ENCODE data around the gene RARS1. TPM values are rescaled to one million over a fixed set of nuclear protein-coding genes. Genes with fewer than 3 reads are reported as not detected.

Gene RARS1
- total RNA-seq, 2 donors from 2014 or later: 98.9 to 109 TPM

DNA sequence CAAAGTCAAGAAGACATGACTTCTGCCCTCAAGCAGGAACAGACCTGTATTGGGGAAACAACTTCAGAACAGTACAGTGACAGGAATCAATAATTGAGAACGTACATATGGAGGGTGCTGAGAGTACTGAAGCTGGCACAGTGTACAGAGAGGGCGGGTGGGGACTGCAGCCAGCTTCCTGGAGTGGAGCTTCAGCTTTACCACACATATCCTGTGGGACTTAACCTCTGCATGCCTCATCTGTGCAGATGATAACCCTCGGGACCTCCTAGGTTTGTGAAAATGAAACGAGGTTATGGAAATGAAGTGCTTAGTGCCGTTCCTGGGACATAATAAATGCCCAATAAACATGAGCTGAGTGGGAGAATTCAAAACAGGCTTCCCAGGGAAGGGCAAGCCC, 22.1 kb upstream of the RARS1 start:
- H3K9me3 Mint-ChIP-seq: no peaks in the 10 kb centered on the region
- peaks cover 28% of the 10 kb centered on the region for H3K36me3 Mint-ChIP-seq (ENCODE audit: low read depth)
- H3K27ac ChIP-seq (ENCODE audit: low read depth, low read length): no peak overlapping the region
- no peaks in the 10 kb centered on the region for H3K27me3 ChIP-seq (ENCODE audit: control insufficient read depth, insufficient read depth, low read length, poor library complexity, severe bottlenecking)
- no peaks in the 10 kb centered on the region for H3K9me3 ChIP-seq (ENCODE audit: control insufficient read depth, low read length)
- no peak overlapping the region for H3K9ac ChIP-seq (ENCODE audit: extremely low read depth, low read length, poor library complexity, severe bottlenecking)
- H3K36me3 ChIP-seq (ENCODE audit: control insufficient read depth, insufficient read depth, low read length): no peaks in the 10 kb centered on the region
- no peak overlapping the region for H3K27ac Mint-ChIP-seq
- no peaks in the 10 kb centered on the region for H3K27me3 Mint-ChIP-seq (ENCODE audit: insufficient read depth)
- DNase-seq: no peak
- H3K4me1 ChIP-seq (ENCODE audit: control insufficient read depth, insufficient read depth, low read length): no peaks in the 10 kb centered on the region
- no peak overlapping the region for H3K4me3 ChIP-seq (ENCODE audit: low read length)
- TF ChIP-seq, protein P1, sequence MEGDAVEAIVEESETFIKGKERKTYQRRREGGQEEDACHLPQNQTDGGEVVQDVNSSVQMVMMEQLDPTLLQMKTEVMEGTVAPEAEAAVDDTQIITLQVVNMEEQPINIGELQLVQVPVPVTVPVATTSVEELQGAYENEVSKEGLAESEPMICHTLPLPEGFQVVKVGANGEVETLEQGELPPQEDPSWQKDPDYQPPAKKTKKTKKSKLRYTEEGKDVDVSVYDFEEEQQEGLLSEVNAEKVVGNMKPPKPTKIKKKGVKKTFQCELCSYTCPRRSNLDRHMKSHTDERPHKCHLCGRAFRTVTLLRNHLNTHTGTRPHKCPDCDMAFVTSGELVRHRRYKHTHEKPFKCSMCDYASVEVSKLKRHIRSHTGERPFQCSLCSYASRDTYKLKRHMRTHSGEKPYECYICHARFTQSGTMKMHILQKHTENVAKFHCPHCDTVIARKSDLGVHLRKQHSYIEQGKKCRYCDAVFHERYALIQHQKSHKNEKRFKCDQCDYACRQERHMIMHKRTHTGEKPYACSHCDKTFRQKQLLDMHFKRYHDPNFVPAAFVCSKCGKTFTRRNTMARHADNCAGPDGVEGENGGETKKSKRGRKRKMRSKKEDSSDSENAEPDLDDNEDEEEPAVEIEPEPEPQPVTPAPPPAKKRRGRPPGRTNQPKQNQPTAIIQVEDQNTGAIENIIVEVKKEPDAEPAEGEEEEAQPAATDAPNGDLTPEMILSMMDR (conservative IDR thresholded peaks at IDR 0.05): no peak
- no peaks in the 10 kb centered on the region for H3K4me1 Mint-ChIP-seq
- 93 to 98% methylated on average over 4 to 5 of the region's 5 CpGs for WGBS, 2 experiments (ENCODE audit: insufficient coverage in 1 of 2, insufficient read length in 1 of 2)
- H3K4me3 Mint-ChIP-seq: no peak overlapping the region

DNA sequence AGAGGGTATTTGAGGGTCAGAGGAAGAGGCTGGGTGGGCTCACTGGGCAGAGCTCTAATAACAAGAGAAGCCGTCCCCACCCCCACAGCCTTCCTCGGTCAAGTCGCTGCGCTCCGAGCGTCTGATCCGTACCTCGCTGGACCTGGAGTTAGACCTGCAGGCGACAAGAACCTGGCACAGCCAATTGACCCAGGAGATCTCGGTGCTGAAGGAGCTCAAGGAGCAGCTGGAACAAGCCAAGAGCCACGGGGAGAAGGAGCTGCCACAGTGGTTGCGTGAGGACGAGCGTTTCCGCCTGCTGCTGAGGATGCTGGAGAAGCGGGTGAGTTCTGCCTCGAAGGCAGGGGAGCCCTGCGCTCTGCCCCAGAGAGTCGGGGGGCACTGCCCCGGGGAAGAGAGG, 21.6 kb upstream of the RARS1 start:
- no peaks in the 10 kb centered on the region for H3K36me3 ChIP-seq (ENCODE audit: control insufficient read depth, insufficient read depth, low read length)
- no peak overlapping the region for H3K27ac ChIP-seq (ENCODE audit: low read depth, low read length)
- H3K9ac ChIP-seq (ENCODE audit: extremely low read depth, low read length, poor library complexity, severe bottlenecking): no peak overlapping the region
- no peaks in the 10 kb centered on the region for H3K27me3 Mint-ChIP-seq (ENCODE audit: insufficient read depth)
- no peaks in the 10 kb centered on the region for H3K27me3 ChIP-seq (ENCODE audit: control insufficient read depth, insufficient read depth, low read length, poor library complexity, severe bottlenecking)
- H3K27ac Mint-ChIP-seq: no peak overlapping the region
- no peaks in the 10 kb centered on the region for H3K4me1 Mint-ChIP-seq
- H3K9me3 Mint-ChIP-seq: no peaks in the 10 kb centered on the region
- peaks cover 28% of the 10 kb centered on the region for H3K36me3 Mint-ChIP-seq (ENCODE audit: low read depth)
- no peak overlapping the region for H3K4me3 Mint-ChIP-seq
- no peak overlapping the region for H3K4me3 ChIP-seq (ENCODE audit: low read length)
- no peak for DNase-seq
- TF ChIP-seq, protein P1 (conservative IDR thresholded peaks at IDR 0.05): no peak
- no peaks in the 10 kb centered on the region for H3K4me1 ChIP-seq (ENCODE audit: control insufficient read depth, insufficient read depth, low read length)
- H3K9me3 ChIP-seq (ENCODE audit: control insufficient read depth, low read length): no peaks in the 10 kb centered on the region
- WGBS, 2 experiments (ENCODE audit: insufficient coverage in 1 of 2, insufficient read length in 1 of 2): 94 to 98% methylated on average over 14 to 20 of the region's 20 CpGs

DNA sequence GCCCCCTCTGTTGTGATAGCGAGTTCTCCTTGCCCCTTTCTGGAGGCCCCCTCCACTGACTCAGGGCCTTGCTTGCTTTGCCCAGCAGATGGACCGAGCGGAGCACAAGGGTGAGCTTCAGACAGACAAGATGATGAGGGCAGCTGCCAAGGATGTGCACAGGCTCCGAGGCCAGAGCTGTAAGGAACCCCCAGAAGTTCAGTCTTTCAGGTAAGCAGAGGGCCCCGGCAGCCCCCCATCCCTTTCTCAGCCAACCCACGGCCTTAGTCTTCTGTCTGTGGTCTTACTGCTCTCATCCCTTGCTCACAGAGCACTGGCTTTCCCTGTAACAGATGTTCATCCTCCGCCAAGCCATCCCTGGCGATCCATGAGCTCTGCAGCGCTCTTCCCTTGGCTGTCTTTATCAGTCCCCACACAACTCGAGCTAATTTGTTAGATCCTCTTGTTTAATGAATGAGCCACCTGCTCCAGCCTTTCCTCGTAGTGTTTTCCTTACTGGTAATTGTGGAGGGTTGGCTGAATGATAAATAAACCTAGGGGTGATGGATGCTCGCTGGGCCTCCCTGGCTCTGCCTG, 18.4 kb upstream of the RARS1 start:
- Mint-ChIP-seq H3K4me3 (no peak overlapping the region), H3K27ac (no peak overlapping the region)
- TF ChIP-seq, protein P1 (conservative IDR thresholded peaks at IDR 0.05): no peak

More for the DNA sequence above, 18.4 kb upstream of the RARS1 start:
- H3K27me3 Mint-ChIP-seq (ENCODE audit: insufficient read depth): no peaks in the 10 kb centered on the region
- H3K4me1 Mint-ChIP-seq: no peaks in the 10 kb centered on the region
- H3K9me3 Mint-ChIP-seq: no peaks in the 10 kb centered on the region
- H3K4me3 ChIP-seq (ENCODE audit: low read length): no peak overlapping the region
- H3K4me1 ChIP-seq (ENCODE audit: control insufficient read depth, insufficient read depth, low read length): no peaks in the 10 kb centered on the region
- H3K27me3 ChIP-seq (ENCODE audit: control insufficient read depth, insufficient read depth, low read length, poor library complexity, severe bottlenecking): no peaks in the 10 kb centered on the region
- no peaks in the 10 kb centered on the region for H3K36me3 ChIP-seq (ENCODE audit: control insufficient read depth, insufficient read depth, low read length)
- no peak for DNase-seq
- H3K27ac ChIP-seq (ENCODE audit: low read depth, low read length): peak overlapping the region; percentile 53
- peaks cover 18% of the 10 kb centered on the region for H3K36me3 Mint-ChIP-seq (ENCODE audit: low read depth)
- WGBS, 2 experiments (ENCODE audit: insufficient coverage in 1 of 2, insufficient read length in 1 of 2): 89 to 95% methylated on average over 8 to 12 of the region's 12 CpGs
- H3K9me3 ChIP-seq (ENCODE audit: control insufficient read depth, low read length): no peaks in the 10 kb centered on the region
- no peak overlapping the region for H3K9ac ChIP-seq (ENCODE audit: extremely low read depth, low read length, poor library complexity, severe bottlenecking)

Measured in endodermal cell (in vitro differentiated cells).